Colon (tissue), 2 donors: ENCODE data around the gene SRPX.

Experiments
- FAIRE-seq: peaks from 2 replicates; lab custom pipeline; 2012; peaks lifted over from hg19 to GRCh38; lab: Jason Lieb, UNC
- donor health status: control.
- donor health status: control.

Gene SRPX, protein sequence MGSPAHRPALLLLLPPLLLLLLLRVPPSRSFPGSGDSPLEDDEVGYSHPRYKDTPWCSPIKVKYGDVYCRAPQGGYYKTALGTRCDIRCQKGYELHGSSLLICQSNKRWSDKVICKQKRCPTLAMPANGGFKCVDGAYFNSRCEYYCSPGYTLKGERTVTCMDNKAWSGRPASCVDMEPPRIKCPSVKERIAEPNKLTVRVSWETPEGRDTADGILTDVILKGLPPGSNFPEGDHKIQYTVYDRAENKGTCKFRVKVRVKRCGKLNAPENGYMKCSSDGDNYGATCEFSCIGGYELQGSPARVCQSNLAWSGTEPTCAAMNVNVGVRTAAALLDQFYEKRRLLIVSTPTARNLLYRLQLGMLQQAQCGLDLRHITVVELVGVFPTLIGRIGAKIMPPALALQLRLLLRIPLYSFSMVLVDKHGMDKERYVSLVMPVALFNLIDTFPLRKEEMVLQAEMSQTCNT

GRCh38 chrX:38220415-38221390 lies at the start of gene SRPX:
Gene SRPX (minus strand): TSS chrX:38220871. CDS start chrX:38220792, 79 bp downstream.
- no peak for FAIRE-seq

DNA sequence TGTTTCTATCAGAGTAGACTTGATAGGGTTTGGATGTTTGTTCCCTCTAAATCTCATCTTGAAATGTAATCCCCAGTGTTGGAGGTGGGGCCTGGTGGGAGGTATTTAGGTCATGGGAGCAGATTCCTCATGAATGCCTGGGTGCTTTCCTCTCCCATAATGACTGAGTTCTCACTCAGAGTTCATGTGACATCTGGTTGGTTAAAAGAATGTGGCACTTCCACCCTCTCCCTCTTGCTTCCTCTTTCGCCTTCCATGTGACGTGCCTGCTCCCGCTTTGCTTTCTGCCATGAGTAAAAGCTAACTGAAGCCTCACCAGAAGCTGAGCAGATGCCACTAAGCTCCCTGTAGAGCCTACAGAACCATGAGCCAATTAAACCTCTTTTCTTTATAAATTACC lies 47.3 kb upstream of the SRPX start:
- no peak for FAIRE-seq

DNA sequence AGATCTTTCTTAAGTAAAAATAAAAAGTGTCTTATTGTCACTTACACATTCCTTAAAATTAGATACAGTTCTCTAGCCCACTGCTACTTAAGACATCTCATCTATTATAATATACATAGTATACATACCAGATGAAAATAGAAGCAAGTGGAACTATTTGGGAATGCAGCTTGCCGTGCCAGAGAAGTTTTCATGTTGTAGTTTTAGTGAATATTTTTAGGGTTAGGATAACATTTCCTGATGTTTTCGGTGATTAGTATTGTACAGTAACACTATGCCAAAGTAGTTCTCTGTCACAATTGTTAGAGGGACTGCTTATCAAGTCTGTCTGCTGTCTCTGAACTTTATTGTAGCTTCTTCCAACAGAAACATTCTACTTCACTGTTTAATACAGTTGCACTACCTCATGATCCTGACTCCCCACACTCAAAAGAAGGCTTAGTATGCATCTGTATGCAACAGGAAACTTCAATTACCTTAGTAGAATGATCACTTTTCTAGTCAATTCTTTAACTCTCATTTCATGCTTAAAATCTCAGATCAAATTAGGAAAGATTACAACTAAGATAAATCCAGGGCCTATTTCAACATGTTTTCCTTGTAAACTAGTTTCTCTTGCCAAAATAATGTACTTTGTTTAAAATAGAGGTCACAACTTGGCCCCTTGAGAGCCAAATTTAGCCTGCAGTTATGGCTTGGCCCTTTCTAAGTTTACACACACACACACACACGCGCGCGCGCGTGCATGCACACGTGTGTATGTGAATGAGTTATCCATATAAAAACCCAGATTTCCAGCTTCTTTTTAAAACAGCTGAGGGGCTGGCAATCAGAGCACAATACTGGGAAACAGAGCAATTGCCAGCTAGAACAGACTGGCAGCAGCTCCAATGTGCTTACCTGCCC lies 42.3 kb upstream of the SRPX start:
- FAIRE-seq = no peak

DNA sequence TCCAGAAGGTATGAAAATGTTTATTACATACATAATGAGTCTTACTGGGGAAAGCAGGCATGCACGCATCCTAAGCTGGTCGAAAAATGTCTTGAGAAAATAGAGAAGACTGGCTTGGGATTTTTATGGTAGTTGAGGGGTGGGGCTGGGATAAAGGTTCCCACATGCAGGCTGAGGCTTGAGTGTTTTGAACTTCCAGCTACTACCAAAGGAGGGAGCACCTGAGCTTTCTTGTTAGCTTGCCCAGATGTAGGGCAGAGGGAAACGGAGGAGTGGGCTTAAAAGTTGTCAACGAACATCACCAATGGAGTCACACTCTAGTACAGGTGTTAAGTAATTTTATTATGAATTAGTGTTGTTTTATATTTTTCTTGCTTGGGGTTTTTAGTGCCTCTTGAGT lies 39.6 kb upstream of the SRPX start:
- no peak for FAIRE-seq

DNA sequence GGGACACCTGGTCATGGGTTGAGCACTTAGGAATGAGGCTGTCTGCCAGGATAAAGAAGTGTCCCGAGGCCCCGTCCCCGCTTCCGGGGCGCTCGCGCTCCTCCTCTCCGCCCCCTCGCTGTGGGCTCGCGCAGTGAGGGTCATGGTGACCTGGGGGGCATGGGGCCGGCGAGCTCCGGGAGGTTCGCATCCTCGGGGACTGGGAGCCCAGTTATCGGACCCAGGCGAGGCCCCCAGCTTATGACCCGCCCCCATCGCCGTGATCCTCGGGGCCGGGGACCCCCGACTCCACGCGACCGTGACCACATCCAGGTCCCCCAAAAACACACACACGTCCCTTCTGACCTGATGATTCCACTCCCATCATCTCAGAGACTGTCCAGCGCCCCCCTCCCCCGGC lies 35.3 kb upstream of the SRPX start:
- FAIRE-seq = no peak

GRCh38 chrX:38249965-38250364 lies 29.3 kb upstream of the SRPX start:
- FAIRE-seq = no peak

DNA sequence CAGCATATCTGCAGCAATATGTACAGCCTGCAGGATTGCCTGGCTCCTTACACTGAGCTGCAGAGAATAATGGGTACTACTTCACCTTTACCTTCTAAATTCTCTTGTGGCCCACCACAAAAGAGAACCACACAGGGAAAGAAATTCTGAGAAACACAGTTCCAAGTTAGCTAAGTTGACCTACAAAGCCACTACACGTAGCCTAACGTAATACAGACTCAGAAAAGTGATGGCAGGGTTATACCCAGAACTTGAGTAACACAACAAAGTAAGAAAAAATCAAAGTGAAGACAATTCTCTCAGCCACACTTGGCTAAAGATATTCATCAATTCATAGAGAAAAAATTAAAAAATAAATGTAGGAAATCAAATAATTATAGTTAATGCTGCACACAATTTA lies 26.4 kb upstream of the SRPX start:
- FAIRE-seq = no peak

- FAIRE-seq = no peak
These were observed 19.9 kb upstream of the SRPX start for GRCh38 chrX:38240541-38240940.

- no peak for FAIRE-seq
These were observed 16.4 kb upstream of the SRPX start for GRCh38 chrX:38236901-38237615.

- no peak for FAIRE-seq
These were observed 13.4 kb upstream of the SRPX start for GRCh38 chrX:38233891-38234667.

GRCh38 chrX:38232079-38232686 lies 11.5 kb upstream of the SRPX start:
- FAIRE-seq = no peak

GRCh38 chrX:38225093-38225492 lies 4.4 kb upstream of the SRPX start:
- FAIRE-seq = no peak

- no peak for FAIRE-seq
These were observed 3.5 kb upstream of the SRPX start for GRCh38 chrX:38224160-38224559.

- no peak for FAIRE-seq
These were observed 789 bp upstream of the SRPX start for GRCh38 chrX:38221391-38221929.

DNA sequence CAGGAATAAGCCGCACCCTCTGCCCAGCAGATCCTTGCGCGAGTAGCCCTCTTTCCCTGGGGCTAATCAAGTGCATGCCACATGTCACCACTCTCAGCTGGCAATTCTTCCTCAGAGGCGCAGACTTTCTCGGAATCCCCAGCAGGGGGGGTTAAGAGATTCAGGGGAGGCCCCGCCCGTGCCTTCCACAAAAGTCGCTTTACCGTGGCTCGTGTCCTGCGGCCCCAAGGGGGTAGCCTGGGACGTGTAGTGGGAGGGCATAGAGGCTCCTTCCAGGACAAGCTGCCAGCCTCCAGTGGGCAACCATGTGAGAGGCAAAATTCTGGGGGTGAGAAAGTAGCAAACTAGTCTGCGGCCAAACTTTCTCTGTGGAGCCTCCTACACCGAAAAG lies 652 bp downstream of the SRPX start:
- FAIRE-seq = no peak

- FAIRE-seq = no peak
These were observed 4.0 kb downstream of the SRPX start for GRCh38 chrX:38216642-38217041.

DNA sequence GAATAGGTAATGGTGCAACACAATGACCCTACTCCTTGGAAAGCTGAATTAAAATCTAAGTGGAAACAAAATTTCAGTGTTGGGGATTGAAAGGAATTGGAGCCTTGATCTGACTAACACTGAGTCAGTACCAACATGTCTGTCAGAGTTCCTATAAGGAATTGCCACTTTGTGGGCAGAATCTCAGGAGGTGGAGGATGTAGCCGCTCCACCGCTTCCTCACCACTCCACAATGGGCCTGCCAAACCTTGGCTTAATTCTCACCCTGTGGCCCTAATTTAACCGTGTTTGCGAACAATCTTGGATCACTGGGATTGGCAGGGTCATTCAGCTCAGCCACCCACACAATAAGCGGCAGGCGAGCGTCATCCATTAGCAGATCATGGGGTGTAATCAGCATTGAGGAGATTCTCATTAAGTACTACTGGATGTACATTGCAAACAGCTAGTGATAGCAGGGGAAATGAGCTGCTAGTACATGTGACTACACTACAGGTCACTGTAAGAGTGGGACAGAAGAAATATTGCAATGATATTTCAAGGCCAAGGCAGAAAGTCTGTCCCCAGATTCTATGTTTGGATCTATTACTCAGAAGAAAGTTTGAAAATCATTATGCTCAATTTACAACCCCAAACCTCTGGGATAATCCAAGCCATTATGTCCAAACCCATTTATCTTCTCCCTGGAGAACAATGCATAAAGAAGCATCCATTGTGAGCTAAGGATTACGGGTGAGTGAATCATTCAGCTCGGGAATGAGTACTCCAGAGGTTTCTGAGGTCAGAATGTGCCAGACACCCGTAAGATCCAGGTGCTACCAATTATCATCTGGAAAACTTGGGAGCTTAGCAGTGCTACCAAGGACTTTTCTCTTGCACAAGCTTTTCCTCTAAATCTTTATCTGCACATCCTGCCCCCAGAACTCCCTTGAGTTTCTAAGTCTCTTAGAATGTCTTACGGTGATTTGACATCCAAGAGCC lies 5.8 kb downstream of the SRPX start:
- no peak for FAIRE-seq

GRCh38 chrX:38214044-38214443 lies 6.6 kb downstream of the SRPX start:
- no peak for FAIRE-seq
